AG09309 (cell line): Measurements from ENCODE around the gene UCK2.

Experiments
- DNase-seq: peaks from one replicate; pipeline ENCODE4 v3.0.0-alpha.2; 2010; ENCODE audit warnings: low read depth
- H3K4me3 ChIP-seq: 2 replicates; pipeline ENCODE4 v1.5.1; 2011; ENCODE audit warnings: mild to moderate bottlenecking, low read depth, low read length, moderate library complexity; ENCODE audit not compliant: control insufficient read depth
- CTCF ChIP-seq: IDR thresholded peaks from 2 replicates; pipeline ENCODE4 v1.5.1; 2011; ENCODE audit warnings: mild to moderate bottlenecking, low read depth, low read length, inconsistent platforms; ENCODE audit not compliant: insufficient read depth, control insufficient read depth; ENCODE audit errors: missing control alignments

UCK2 gene

DNA sequence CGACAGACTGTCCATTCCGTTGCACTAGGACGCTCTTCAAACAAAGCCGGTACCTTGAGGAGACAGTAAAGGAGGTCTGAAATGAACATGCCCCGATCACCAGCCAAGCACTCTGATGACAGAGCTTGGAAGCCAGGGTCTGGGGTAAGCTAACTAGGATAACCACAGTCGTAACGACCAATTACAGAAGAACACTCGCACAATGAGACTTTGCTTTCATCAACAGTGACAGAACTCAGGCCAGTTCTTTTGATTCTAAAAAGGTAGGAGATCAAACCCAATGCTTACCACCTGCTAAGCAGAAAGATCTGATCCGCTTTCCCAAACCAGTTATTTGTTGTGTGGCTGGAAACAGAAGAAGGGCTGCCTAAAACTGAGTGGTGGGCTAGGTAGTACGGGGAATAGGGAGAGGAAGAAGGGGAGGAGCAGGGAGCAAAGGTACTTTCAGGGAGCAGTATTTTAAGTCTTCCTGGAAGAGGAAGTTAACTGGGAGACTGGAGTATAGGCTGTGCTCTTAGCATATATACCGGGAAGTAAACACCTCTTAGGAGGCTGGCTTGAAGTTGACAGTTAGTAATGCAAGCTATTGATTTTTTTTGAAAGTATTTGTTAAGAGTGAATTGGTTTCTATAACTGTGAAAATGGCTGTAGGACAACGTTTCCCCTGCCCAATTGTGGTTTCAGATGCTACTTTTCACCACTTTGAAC, 38.4 kb downstream of the UCK2 start:
- no peak overlapping the region for H3K4me3 ChIP-seq
- no peak for DNase-seq

DNA sequence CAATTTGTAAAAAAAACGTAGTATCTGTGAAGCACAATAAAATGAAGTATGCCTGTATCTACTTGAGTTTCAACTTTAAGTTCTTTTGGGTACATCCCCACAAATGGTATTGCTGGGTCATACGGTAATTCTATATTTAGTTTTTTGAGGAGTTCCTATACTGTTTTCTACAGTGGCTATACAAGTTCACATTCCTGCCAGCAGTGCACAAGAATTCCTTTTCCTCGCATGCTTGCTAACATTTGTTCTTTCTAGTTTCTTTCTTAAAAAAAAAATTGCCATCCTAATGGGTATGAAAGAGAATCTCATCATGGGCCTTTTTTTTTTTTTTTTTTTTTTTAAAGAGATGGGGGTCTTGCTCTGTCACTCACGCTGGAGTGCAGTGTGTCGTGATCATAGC, 41.9 kb downstream of the UCK2 start:
- TF ChIP-seq CTCF: peak; percentile 6
- H3K4me3 ChIP-seq: no peak overlapping the region
- no peak for DNase-seq

More for the DNA sequence above, 38.4 kb downstream of the UCK2 start:
- no peak for TF ChIP-seq CTCF

DNA sequence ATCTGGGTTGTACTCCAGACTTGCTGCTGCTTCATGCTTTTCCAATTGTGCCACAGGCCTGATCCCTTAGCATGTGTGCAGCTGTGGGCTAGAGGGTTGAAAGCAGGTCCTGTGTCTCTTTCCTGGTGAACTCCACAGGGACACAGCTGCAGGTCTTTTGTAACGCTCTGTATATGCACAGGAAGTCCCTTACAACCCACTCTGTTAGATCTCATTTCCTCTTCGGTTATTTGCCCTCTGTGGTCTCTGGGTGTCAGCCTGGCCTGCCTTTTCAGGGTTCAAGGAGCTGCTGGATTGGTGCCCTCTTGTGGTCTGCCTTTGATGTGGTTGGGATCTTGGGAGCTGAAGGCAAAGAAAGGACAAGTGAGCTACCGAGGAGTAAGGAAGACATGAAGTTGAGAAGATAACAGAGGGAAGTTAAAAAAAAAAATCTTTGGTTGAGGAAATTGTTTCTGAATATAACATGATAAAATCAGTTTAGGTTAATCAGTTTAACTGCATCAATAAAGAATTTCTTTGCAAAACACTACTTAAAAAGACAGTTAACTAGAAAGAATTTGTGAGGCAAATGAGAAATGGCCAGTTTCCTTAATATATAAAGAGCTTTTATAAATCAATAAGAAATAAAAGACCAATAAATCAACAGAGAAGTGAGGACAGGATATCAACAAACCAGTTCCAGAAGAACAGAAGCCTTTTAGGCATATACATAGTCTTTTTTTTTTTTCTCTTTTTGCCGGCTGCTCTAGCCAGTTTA, 44.1 kb downstream of the UCK2 start:
- peak; percentile 35 for TF ChIP-seq CTCF
- no peak overlapping the region for H3K4me3 ChIP-seq
- DNase-seq: no peak

DNA sequence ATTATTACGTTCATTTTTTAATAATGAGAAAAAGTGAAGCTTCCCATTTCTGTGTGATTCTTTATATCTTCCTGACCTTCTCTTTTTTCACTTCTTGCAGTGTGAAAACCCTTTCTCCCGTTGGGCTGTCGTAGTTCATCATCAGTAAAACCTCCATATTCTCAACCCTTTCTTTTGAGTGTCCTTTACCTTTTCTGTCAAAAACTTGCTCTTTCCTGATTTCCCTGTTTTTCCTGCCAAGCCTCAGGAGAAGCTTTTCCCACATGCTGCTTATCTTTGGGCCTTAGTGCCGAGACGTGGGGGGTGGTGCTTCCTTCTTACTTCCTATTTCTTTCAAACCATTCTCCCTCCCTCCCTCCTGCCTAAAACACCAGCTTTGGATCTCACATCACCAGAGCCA, 46.1 kb downstream of the UCK2 start:
- no peak for DNase-seq
- TF ChIP-seq CTCF: no peak
- no peak overlapping the region for H3K4me3 ChIP-seq

GRCh38 chr1:165874643-165875042, 47.2 kb downstream of the UCK2 start:
- TF ChIP-seq CTCF: no peak
- DNase-seq: no peak
- no peak overlapping the region for H3K4me3 ChIP-seq

DNA sequence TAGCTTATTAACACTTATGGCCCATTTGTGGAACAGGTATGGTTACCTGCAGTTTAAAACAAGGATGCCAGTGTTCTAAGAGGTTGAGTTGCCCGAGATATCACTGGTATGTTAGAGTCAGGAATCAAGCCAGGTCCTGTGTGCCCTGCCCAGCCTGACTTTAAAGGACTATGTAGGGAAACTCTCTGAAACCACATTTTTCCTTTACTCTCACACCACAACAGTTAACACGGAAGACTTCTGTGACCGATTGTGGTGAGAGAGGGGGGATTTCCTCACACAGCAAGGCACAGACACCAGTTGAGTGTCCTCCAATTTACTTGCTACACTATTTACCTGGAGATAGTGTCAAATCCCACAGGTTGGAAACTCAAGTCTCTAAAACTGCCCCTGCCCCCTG, 47.8 kb downstream of the UCK2 start:
- TF ChIP-seq CTCF: no peak
- no peak overlapping the region for H3K4me3 ChIP-seq
- DNase-seq: no peak
